Endothelial cell of umbilical vein (primary cell): ENCODE measurements around the gene FOXK1. TPM values are rescaled to one million over a fixed set of nuclear protein-coding genes. Genes with fewer than 3 reads are reported as not detected.

Experiments used
- BruUV-seq: library from RNA; stranded (reverse); fragments of 400-500 nt; replicated peaks from 2 replicates; lab custom pipeline; 2021; lab: Mats Ljungman, UMichigan
- CTCF ChIA-PET: fragments of 300-600, 350-600 bp; sonication (Branson Sonifier 250); formaldehyde crosslinking; loops from one replicate; lab custom pipeline; 2021; ENCODE audit warnings: antibody characterized with exemption, inconsistent platforms; lab: Charles Lee
- POLR2A ChIA-PET: fragments of 300-600, 350-600 bp; sonication (Branson Sonifier 250); formaldehyde crosslinking; loops from one replicate; lab custom pipeline; 2021; ENCODE audit warnings: antibody characterized with exemption, inconsistent platforms; lab: Charles Lee
- DNase-seq: peaks from one replicate; pipeline ENCODE4 v3.0.0-alpha.2; 2011; ENCODE audit warnings: low read depth, low spot score
- FAIRE-seq: peaks from 2 replicates; lab custom pipeline; 2011; peaks lifted over from hg19 to GRCh38; lab: Jason Lieb, UNC
- H2AFZ ChIP-seq: 2 replicates; pipeline ENCODE4 v1.6.0; 2012; ENCODE audit warnings: low read depth, low read length, control low read depth, inconsistent platforms
- H3K27ac ChIP-seq: 2 replicates; pipeline ENCODE4 v1.5.1; 2011; ENCODE audit warnings: low read depth, mild to moderate bottlenecking, control low read depth, low read length, moderate library complexity; ENCODE audit not compliant: insufficient read depth
- H3K27me3 ChIP-seq, 2 experiments: 2 replicates each; pipeline versions ENCODE4 v1.6.0 to v1.6.1; 2011; ENCODE audit warnings: low read length in 2 of 2, mixed read lengths in 1 of 2; ENCODE audit not compliant: control insufficient read depth in 2 of 2, insufficient read depth in 2 of 2
- H3K36me3 ChIP-seq, 2 experiments: 2 replicates in 1 of 2; 3 replicates in 1 of 2; pipeline ENCODE4 v1.5.1; 2011; ENCODE audit warnings: low read length in 2 of 2, mild to moderate bottlenecking in 1 of 2, moderate library complexity in 1 of 2; ENCODE audit not compliant: control insufficient read depth in 2 of 2, insufficient read depth in 2 of 2; ENCODE audit errors: extremely low read depth in 1 of 2
- H3K4me1 ChIP-seq: 3 replicates; pipeline ENCODE4 v1.5.1; 2011; ENCODE audit warnings: mild to moderate bottlenecking, low read length; ENCODE audit not compliant: control insufficient read depth, insufficient read depth; ENCODE audit errors: extremely low read depth
- H3K4me2 ChIP-seq: 2 replicates; pipeline ENCODE4 v1.6.1; 2011; ENCODE audit warnings: low read length, control low read depth, mixed read lengths; ENCODE audit not compliant: insufficient read depth
- H3K4me3 ChIP-seq, 3 experiments: fragments of 200-600 bp in 1 of 3; sonication (generic), shearing (Covaris generic) in 1 of 3; replicated peaks in 1 of 3; 2 replicates each; pipeline ENCODE4 v1.5.1; 2011 to 2016; ENCODE audit warnings: control low read depth in 3 of 3, low read length in 3 of 3, mild to moderate bottlenecking in 2 of 3, inconsistent platforms in 1 of 3, low read depth in 1 of 3, moderate library complexity in 1 of 3; ENCODE audit not compliant: insufficient read depth in 1 of 3
- H3K79me2 ChIP-seq: 2 replicates; pipeline ENCODE4 v1.6.0; 2012; ENCODE audit warnings: low read length, inconsistent platforms; ENCODE audit not compliant: control insufficient read depth, insufficient read depth
- H3K9ac ChIP-seq: replicated peaks from 2 replicates; pipeline ENCODE3; 2011; ENCODE audit warnings: low read length, control low read depth; ENCODE audit not compliant: insufficient read depth; ENCODE audit errors: extremely low read depth
- H3K9me1 ChIP-seq: replicated peaks from 3 replicates; pipeline ENCODE4 v1.6.0; 2011; ENCODE audit warnings: mild to moderate bottlenecking, low read length; ENCODE audit not compliant: control insufficient read depth, insufficient read depth; ENCODE audit errors: extremely low read depth
- H3K9me3 ChIP-seq: replicated peaks from 2 replicates; pipeline ENCODE4 v1.5.1; 2012; ENCODE audit warnings: low read length, inconsistent platforms; ENCODE audit not compliant: control insufficient read depth, insufficient read depth
- H4K20me1 ChIP-seq: replicated peaks from 2 replicates; pipeline ENCODE3; 2011; ENCODE audit warnings: mild to moderate bottlenecking, low read length; ENCODE audit not compliant: control insufficient read depth, insufficient read depth; ENCODE audit errors: extremely low read depth
- CTCF ChIP-seq, 2 donors: IDR thresholded peaks; 1 replicate in 1 of 2; 2 replicates in 1 of 2; pipeline ENCODE4 v1.5.1; 2011; ENCODE audit warnings: low read length in 2 of 2, mild to moderate bottlenecking in 2 of 2, moderate library complexity in 2 of 2, control low read depth in 1 of 2, inconsistent platforms in 1 of 2, low read depth in 1 of 2; ENCODE audit not compliant: insufficient read depth in 1 of 2; ENCODE audit errors: extremely low read depth in 1 of 2
- FOS ChIP-seq: IDR thresholded peaks from 2 replicates; pipeline ENCODE4 v1.6.1; 2011; ENCODE audit warnings: mild to moderate bottlenecking, low read length, moderate library complexity, borderline replicate concordance; ENCODE audit not compliant: insufficient read depth
- JUN ChIP-seq: IDR thresholded peaks from 2 replicates; pipeline ENCODE4 v1.6.1; 2011; ENCODE audit warnings: borderline replicate concordance, low read depth; ENCODE audit not compliant: insufficient read length, insufficient read depth
- MAX ChIP-seq: IDR thresholded peaks from 2 replicates; pipeline ENCODE4 v1.6.1; 2011; ENCODE audit not compliant: insufficient read depth, insufficient read length
- MYC ChIP-seq: IDR thresholded peaks from one replicate; pipeline ENCODE4 v1.6.1; 2011; ENCODE audit warnings: mild to moderate bottlenecking, low read depth, low read length
- POLR2A ChIP-seq: IDR thresholded peaks from 2 replicates; pipeline ENCODE4 v1.6.1; 2012; ENCODE audit warnings: low read depth, mild to moderate bottlenecking, control low read depth, low read length
- POLR2AphosphoS5 ChIP-seq: IDR thresholded peaks from 2 replicates; pipeline ENCODE4 v1.6.1; 2012; ENCODE audit warnings: low read depth, mild to moderate bottlenecking, control low read depth, low read length, moderate library complexity; ENCODE audit not compliant: insufficient read depth
- dilution Hi-C: fragments of 300-500 bp; cut with MboI; formaldehyde crosslinking; loops from one replicate; pipeline ENCODE4 v1.15.0; 2019; ENCODE audit warnings: low sequenced_read_pairs; ENCODE audit not compliant: extremely low pct_ligation_motif_present
- intact Hi-C: fragments of 100-400 bp; cut with micrococcal nuclease; formaldehyde crosslinking; loops from one replicate; pipeline ENCODE4 v1.10.0; 2022
- polyA plus RNA-seq, 4 experiments: library from polyadenylated mRNA; depleted of rRNA in 3 of 4; stranded (reverse) in 3 of 4; unstranded in 1 of 4; fragments of >200 nt; gene quantifications; 2 replicates each; pipeline versions ENCODE4 v1.2.1 to v1.2.3, GENCODE V29; 2011 to 2012; ENCODE audit warnings: missing spikeins in 1 of 4
- total RNA-seq: library from RNA; stranded (reverse); gene quantifications from 2 replicates; pipeline ENCODE4 v1.2.3, GENCODE V29; 2021

FOXK1 gene
- total and polyA plus RNA-seq, 2 donors (not counting 3 experiments of a cell fraction or from before 2014, with no cell fraction given) = 8.0 to 52.1 TPM

GRCh38 chr7:4694305-4694704 lies 12.2 kb downstream of the FOXK1 start:
- H3K79me2 ChIP-seq = peaks cover 91% of the 10 kb centered on the region
- ChIA-PET CTCF (interaction anchor here (1.0 kb wide), 1 partner anchor 9 kb away, joined by 3 read pairs; no protein-coding TSS in a partner anchor), POLR2A (no interaction called here)
- no peaks in the 10 kb centered on the region for H4K20me1 ChIP-seq
- dilution Hi-C loops (no loop called here), intact Hi-C loops (no loop called here)
- H3K9ac ChIP-seq = no peak overlapping the region
- TF ChIP-seq MAX (no peak), CTCF (IDR thresholded peaks at IDR 0.05; ENCODE audit: extremely low read depth in 1 of 2, insufficient read depth in 1 of 2, low read depth in 1 of 2, low read length in 2 of 2) (no peak), JUN (no peak), POLR2AphosphoS5 (no peak), POLR2A (no peak), MYC (no peak), FOS (no peak)
- H3K9me1 ChIP-seq = no peaks in the 10 kb centered on the region
- FAIRE-seq (no peak), DNase-seq (no peak)
- no peak overlapping the region for H3K4me2 ChIP-seq
- H3K36me3 ChIP-seq = peaks cover 0 to 4% of the 10 kb centered on the region in 2 experiments
- no peaks in the 10 kb centered on the region for H3K9me3 ChIP-seq
- no TSS peak for BruUV-seq
- H3K27me3 ChIP-seq = no peaks in the 10 kb centered on the region
- H3K27ac ChIP-seq = no peak overlapping the region
- no peak overlapping the region for H3K4me3 ChIP-seq
- H3K4me1 ChIP-seq = no peaks in the 10 kb centered on the region
- no peak overlapping the region for H2AFZ ChIP-seq
